ENCODE measurements around the gene PSMD5.

DNA sequence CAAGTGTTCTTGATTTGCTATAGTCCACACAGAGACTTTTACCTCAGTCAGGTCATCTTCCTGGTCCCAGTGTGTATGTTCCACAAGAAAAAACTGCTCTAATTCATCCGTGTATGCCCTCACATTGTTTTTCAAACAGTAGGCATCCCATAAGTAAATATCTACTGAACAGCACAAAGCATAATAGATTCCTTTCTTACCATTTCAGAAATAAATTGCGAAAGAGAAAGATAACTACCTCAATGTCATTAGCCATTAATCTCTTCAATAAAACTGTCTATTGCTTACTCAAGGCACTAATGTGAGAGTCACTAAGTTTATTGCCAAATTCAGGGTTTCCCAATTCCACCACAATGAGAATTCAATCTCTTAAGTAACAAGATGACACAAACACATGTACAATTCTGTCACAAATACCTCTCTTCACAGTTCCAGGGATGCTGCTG lies 59.1 kb downstream of the PSMD5 start:
- TF ChIP-seq TAF1 (IDR thresholded peaks at IDR 0.05; ENCODE audit: borderline replicate concordance, insufficient read depth, low read length) (no peak), FOXP2 (optimal IDR thresholded peaks at IDR 0.05; ENCODE audit: borderline replicate concordance, extremely low read depth, extremely low read length, insufficient read depth) (no peak)
- TF ChIP-seq, protein P1, sequence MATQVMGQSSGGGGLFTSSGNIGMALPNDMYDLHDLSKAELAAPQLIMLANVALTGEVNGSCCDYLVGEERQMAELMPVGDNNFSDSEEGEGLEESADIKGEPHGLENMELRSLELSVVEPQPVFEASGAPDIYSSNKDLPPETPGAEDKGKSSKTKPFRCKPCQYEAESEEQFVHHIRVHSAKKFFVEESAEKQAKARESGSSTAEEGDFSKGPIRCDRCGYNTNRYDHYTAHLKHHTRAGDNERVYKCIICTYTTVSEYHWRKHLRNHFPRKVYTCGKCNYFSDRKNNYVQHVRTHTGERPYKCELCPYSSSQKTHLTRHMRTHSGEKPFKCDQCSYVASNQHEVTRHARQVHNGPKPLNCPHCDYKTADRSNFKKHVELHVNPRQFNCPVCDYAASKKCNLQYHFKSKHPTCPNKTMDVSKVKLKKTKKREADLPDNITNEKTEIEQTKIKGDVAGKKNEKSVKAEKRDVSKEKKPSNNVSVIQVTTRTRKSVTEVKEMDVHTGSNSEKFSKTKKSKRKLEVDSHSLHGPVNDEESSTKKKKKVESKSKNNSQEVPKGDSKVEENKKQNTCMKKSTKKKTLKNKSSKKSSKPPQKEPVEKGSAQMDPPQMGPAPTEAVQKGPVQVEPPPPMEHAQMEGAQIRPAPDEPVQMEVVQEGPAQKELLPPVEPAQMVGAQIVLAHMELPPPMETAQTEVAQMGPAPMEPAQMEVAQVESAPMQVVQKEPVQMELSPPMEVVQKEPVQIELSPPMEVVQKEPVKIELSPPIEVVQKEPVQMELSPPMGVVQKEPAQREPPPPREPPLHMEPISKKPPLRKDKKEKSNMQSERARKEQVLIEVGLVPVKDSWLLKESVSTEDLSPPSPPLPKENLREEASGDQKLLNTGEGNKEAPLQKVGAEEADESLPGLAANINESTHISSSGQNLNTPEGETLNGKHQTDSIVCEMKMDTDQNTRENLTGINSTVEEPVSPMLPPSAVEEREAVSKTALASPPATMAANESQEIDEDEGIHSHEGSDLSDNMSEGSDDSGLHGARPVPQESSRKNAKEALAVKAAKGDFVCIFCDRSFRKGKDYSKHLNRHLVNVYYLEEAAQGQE (IDR thresholded peaks at IDR 0.05; ENCODE audit: insufficient read depth in 1 of 2, low read depth in 2 of 2, low read length in 2 of 2) = no peak

All from PFSK-1 (cell line).